HG02571 (cell line): ENCODE results near the gene GREM1.

Source experiments
- ATAC-seq: cut with Tn5 transposase; IDR thresholded peaks from one replicate; pipeline ENCODE4 v1.9.1; 2021; ENCODE audit warnings: mild to moderate bottlenecking, moderate library complexity; ENCODE audit not compliant: unreplicated experiment

The GREM1 gene

DNA sequence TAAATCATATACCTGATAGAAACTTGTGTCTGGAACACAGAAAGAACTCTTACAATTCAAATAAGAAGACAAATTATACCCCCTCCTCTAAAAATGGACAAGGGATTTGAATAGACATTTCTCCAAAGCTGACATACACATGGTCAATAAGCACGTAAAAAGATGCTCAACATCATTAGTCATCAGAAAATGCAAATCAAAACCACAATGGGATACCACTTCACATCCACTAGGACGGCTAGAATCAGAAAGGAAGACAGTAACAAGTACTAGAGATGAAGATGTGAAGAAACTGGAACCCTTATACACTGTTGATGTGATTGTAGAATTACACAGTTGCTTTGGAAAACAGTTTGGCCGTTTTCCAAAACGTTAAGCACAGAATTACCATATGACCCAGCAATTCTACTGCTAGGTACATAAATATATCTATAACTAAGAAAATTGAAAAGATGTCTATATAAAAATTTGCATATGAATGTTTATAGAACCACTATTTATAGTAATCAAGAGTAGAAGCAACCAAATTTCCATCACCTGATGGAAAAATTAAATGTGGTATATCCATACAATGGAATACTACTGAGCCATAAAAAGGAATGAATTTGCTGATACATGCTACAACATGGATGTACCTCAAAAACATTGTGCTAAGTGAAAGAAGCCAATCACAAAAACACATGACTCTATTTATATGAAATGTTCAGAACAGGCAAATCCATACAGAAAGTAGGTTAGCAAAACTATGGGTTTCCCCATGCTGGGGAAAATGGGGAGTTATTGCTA is 60.8 kb downstream of the GREM1 start:
- no peak for ATAC-seq

DNA sequence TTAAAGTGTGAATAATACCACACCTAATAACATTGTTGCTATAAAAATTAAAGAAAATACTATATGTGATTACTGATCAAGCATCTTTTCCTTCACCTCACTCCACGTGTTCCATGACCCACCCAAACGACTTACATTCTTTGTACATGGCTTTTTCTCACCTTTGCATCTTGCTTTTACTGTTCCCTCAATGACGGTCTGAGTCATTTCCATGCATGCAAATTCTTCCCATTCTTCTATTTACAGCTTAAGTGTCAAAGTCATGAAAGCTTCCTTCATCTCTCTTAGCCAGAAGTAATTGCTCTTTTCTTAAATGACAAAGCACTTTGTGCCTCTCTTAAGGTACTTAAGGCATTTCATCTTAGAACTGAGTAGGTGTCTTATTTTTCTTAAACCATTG is 64.0 kb downstream of the GREM1 start:
- no peak for ATAC-seq

DNA sequence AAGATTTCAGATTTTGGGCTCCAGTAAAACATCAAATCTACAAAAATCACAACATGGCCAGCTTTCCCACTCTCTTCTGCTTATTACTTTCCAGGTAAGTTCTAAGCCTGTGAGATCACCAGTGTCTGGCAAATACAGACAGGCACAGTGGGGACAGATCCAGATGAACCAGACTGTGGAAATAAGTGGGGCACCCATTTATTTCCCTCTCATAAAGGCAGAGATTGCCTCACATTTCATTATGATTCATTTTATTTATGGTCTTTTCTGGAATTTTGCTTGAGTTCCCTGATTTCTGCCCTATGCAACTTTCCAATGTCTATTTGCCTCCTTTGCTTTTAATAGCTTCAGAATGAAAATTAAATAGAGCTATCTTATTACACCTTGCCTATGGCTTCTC is 66.8 kb downstream of the GREM1 start:
- ATAC-seq, result no peak

DNA sequence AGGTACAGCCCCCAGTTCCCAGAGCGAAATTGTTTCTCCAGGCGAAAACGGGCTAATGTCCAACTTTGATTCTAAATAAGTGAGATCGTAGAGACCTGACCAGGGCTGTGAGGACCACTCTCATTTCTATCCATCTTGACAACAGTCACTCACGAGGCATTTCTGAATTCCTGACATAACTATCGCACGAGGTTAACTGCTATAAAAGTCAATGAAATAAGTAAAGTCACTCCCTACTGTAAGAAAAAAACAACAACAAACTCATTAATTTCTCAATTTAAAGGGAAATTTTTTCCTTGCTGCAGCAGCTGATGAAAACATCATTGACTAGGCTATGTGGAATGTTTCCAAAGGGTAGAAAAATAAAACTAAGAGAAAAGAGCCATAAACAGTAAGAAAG is 69.1 kb downstream of the GREM1 start:
- ATAC-seq, result no peak

DNA sequence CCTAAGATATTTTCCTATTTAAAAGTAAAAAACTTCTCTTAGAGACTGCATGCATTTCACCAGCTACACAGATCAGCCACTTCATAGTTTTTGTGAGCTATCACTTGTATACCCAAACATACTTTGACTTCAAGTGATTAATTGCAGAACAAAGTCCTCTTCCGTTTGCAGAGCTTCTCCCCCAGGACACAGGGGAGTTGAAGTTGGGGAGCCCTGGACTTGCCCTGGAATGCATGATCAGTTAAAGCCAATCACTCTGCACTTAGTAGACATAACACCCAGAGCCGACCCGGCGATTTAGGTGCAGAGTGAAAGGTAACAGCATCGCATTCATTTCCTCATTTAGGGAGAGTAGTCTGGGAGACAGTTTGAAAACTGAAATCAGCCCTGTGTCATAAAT is 70.1 kb downstream of the GREM1 start:
- ATAC-seq, result no peak

DNA sequence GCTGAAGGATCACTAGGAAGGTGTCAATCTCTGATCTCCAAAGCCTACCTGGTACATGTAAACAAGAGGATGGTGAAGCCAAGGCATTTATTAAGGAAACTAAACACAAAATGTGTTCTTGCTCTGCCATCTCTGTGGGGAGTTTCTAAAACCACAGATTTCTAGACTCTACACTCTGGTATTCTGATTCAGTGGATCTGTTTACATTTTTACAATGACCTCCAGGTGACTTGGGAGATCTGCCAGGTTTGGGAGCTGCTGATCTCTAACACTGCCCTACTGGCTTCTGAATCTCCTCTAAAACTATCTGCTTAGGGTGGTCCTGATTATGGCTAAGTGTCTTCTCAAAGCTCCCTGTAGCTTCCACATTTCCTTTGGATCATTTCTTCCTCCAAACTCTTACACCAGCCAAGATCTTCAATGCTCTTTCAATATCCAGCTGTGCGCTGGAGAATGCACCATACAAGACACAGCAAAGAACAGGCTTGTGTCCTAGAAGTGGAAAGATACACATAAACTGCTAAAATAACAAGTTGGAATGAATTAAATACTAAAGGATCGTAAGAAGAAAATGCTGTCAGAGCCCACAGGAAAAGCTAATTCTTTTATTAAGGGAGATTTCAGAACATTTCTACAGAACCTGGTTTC is 72.7 kb downstream of the GREM1 start:
- ATAC-seq, result no peak

DNA sequence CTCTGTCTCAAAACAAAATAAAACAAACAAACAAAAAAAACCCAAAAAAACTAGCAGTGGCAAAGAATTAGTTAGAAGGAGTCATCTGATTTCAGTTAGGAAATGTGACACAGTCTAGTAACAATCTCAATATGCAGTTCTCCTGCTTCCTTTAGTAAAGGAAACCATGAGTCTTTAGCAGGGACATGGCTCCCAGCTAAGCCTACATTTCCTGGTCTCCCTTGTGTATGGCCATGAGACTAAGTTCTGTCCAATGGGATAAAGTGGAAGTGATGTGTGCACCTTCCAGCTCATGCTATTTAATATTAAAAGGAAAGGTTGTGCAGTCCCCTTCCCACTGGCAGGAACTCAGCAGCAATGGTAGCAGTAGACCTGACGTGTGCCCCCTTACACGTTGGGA is 74.6 kb downstream of the GREM1 start:
- ATAC-seq, result no peak
